ENCODE results near the gene TAS1R2.
"Not testable (repeated sequence)": the region's sequence is repeated elsewhere in the genome, so short reads cannot be mapped to it uniquely, and the experiment has no call there.

The TAS1R2 gene

GRCh38 chr1:18840145-18840544 is 19.3 kb downstream of the TAS1R2 start:
- no peak for DNase-seq (ENCODE audit: low spot score)
- no peak for TF ChIP-seq CTCF (IDR thresholded peaks at IDR 0.05)
- H3K27ac ChIP-seq: no peak overlapping the region

GRCh38 chr1:18836654-18837053 is 22.8 kb downstream of the TAS1R2 start:
- no peak overlapping the region for H3K27ac ChIP-seq
- TF ChIP-seq CTCF (IDR thresholded peaks at IDR 0.05): no peak
- H3K4me3 ChIP-seq: no peak overlapping the region
- no peak for DNase-seq (ENCODE audit: low spot score)

More at GRCh38 chr1:18840145-18840544, 19.3 kb downstream of the TAS1R2 start:
- no peak overlapping the region for H3K4me3 ChIP-seq

- not testable (repeated sequence) for H3K4me3 ChIP-seq; H3K27ac ChIP-seq; DNase-seq (ENCODE audit: low spot score)
These were observed 27.1 kb downstream of the TAS1R2 start for GRCh38 chr1:18832319-18832718.

GRCh38 chr1:18831656-18832055 is 27.8 kb downstream of the TAS1R2 start:
- no peak overlapping the region for H3K4me3 ChIP-seq
- H3K27ac ChIP-seq: no peak overlapping the region
- TF ChIP-seq CTCF (IDR thresholded peaks at IDR 0.05): no peak
- no peak for DNase-seq (ENCODE audit: low spot score)

GRCh38 chr1:18830596-18830995 is 28.9 kb downstream of the TAS1R2 start:
- no peak for TF ChIP-seq CTCF (IDR thresholded peaks at IDR 0.05)
- Histone ChIP-seq H3K4me3 (no peak overlapping the region), H3K27ac (no peak overlapping the region)
- no peak for DNase-seq (ENCODE audit: low spot score)

GRCh38 chr1:18829671-18830070 is 29.8 kb downstream of the TAS1R2 start:
- DNase-seq (ENCODE audit: low spot score): no peak
- no peak for TF ChIP-seq CTCF (IDR thresholded peaks at IDR 0.05)
- Histone ChIP-seq H3K4me3 (no peak overlapping the region), H3K27ac (no peak overlapping the region)

GRCh38 chr1:18828224-18828623 is 31.2 kb downstream of the TAS1R2 start:
- no peak for TF ChIP-seq CTCF (IDR thresholded peaks at IDR 0.05)
- DNase-seq (ENCODE audit: low spot score): no peak
- no peak overlapping the region for H3K4me3 ChIP-seq
- H3K27ac ChIP-seq: no peak overlapping the region

- Histone ChIP-seq H3K27ac (no peak overlapping the region), H3K4me3 (no peak overlapping the region)
- no peak for TF ChIP-seq CTCF (IDR thresholded peaks at IDR 0.05)
- no peak for DNase-seq (ENCODE audit: low spot score)
These were observed 36.0 kb downstream of the TAS1R2 start for GRCh38 chr1:18823438-18823837.
